Muscle layer of colon (tissue), 2 donors: Measurements from ENCODE around the gene PIK3C2B.
A peak's percentile ranks its signal among the peaks of the same experiment; 100 is the strongest.

Experiments used
- H3K27ac ChIP-seq: one replicate; pipeline ENCODE4 v1.7.0; 2013; ENCODE audit warnings: low read depth, mild to moderate bottlenecking, low read length, moderate library complexity
- H3K27me3 ChIP-seq, 2 donors: one replicate each; pipeline ENCODE4 v1.7.0; 2013; ENCODE audit warnings: low read length in 2 of 2, mild to moderate bottlenecking in 2 of 2; ENCODE audit not compliant: insufficient read depth in 2 of 2, control insufficient read depth in 1 of 2
- H3K36me3 ChIP-seq: one replicate; pipeline ENCODE4 v1.7.0; 2013; ENCODE audit warnings: mild to moderate bottlenecking, low read length; ENCODE audit not compliant: insufficient read depth
- H3K4me1 ChIP-seq: one replicate; pipeline ENCODE4 v1.7.0; 2013; ENCODE audit warnings: mild to moderate bottlenecking, low read length; ENCODE audit not compliant: insufficient read depth
- H3K4me3 ChIP-seq, 2 donors: one replicate each; pipeline ENCODE4 v1.7.0; 2013; ENCODE audit warnings: low read length in 2 of 2, low read depth in 1 of 2, mild to moderate bottlenecking in 1 of 2, moderate library complexity in 1 of 2
- H3K9ac ChIP-seq: one replicate; pipeline ENCODE4 v1.7.0; 2013; ENCODE audit warnings: low read length
- H3K9me3 ChIP-seq: one replicate; pipeline ENCODE4 v1.7.0; 2013; ENCODE audit warnings: mild to moderate bottlenecking, low read length
- donor health status: abdominal sarcoma.
- donor health status: Adenocarcinoma of cecum.

PIK3C2B gene

GRCh38 chr1:204455063-204455830 lies 39.4 kb downstream of the PIK3C2B start:
- H3K27me3 ChIP-seq, result no peaks in the 10 kb centered on the region
- H3K36me3 ChIP-seq, result peaks cover 72% of the 10 kb centered on the region
- peaks cover 15% of the 10 kb centered on the region for H3K4me1 ChIP-seq
- no peak overlapping the region for H3K27ac ChIP-seq
- no peak overlapping the region for H3K4me3 ChIP-seq
- no peak overlapping the region for H3K9ac ChIP-seq
- no peaks in the 10 kb centered on the region for H3K9me3 ChIP-seq

GRCh38 chr1:204454476-204454875 lies 40.1 kb downstream of the PIK3C2B start:
- Histone ChIP-seq H3K27me3 (no peaks in the 10 kb centered on the region), H3K4me3 (no peak overlapping the region), H3K9me3 (no peaks in the 10 kb centered on the region), H3K36me3 (peaks cover 71% of the 10 kb centered on the region), H3K27ac (no peak overlapping the region), H3K4me1 (peaks cover 15% of the 10 kb centered on the region), H3K9ac (no peak overlapping the region)

DNA sequence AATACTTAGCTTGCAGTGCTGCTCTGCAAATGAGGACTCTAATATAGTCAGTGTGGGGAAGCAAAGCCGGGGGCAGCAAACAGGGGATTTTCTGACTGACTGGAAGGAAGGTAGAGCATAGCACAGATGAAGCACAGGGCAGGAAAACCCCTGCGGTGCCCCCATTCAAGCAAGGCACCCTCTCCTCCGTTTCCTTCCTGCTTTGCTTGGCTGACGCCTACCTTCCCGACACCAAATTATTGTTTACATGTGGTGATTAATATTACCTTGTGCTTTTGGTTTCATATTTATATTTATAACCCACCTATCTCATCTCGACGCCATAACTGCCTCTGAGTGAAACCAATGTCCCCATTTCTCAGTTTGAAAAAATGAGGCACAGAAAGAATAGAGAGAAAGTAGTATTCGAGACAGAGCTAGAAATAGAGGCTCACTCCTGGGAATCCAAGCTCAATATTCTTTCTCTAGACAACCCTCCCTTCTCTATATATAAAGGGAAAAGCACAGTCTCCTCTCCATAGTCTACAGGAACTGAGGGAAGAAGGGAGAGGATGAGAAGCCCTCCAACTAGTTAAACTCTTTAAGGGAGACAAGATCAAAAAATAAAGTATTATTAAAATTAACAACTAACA lies 41.3 kb downstream of the PIK3C2B start:
- Histone ChIP-seq H3K4me3 (no peak overlapping the region), H3K4me1 (peaks cover 15% of the 10 kb centered on the region), H3K36me3 (peaks cover 67% of the 10 kb centered on the region), H3K9ac (no peak overlapping the region), H3K27ac (no peak overlapping the region), H3K9me3 (no peaks in the 10 kb centered on the region), H3K27me3 (no peaks in the 10 kb centered on the region)

DNA sequence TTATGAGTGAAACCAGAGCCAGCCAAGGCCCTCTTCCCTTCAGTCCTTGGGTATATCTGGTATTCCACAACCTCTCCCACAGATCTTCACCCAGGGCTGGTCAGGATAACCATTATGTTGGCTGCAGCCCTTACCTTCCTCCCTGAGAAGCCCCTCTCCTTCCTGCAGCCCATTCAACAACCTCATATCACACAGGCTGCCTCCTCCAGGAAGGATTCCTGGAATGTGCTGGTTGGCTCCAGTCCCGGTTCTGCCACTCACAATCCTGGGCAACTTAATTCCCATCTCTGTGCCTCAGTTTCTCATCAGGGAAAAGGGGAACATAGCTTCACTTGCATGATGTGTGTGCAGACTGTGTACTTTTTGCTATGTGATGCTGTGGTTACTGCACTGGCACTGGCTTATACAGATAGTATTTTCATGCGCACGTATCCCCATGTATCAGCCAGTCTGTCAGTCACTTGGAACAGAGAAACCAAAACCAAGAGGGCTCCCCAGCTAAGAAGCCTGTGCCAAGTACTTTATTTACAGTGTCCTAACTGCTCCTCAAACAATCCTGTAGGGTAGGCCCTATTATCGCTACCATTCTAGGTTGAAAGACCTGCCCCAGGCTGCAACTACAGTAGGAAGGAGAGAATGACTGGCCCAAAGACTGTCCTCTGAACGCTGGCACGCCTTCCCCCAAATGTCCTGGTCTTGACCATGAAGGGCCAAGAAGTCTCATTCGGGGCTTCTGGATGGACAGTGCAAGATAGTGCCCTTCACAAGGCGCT lies 43.1 kb downstream of the PIK3C2B start:
- Histone ChIP-seq H3K4me1 (peaks cover 10% of the 10 kb centered on the region), H3K4me3 (no peak overlapping the region), H3K27me3 (no peaks in the 10 kb centered on the region), H3K9ac (no peak overlapping the region), H3K36me3 (peaks cover 66% of the 10 kb centered on the region), H3K27ac (peak overlapping the region; percentile 12), H3K9me3 (no peaks in the 10 kb centered on the region)

DNA sequence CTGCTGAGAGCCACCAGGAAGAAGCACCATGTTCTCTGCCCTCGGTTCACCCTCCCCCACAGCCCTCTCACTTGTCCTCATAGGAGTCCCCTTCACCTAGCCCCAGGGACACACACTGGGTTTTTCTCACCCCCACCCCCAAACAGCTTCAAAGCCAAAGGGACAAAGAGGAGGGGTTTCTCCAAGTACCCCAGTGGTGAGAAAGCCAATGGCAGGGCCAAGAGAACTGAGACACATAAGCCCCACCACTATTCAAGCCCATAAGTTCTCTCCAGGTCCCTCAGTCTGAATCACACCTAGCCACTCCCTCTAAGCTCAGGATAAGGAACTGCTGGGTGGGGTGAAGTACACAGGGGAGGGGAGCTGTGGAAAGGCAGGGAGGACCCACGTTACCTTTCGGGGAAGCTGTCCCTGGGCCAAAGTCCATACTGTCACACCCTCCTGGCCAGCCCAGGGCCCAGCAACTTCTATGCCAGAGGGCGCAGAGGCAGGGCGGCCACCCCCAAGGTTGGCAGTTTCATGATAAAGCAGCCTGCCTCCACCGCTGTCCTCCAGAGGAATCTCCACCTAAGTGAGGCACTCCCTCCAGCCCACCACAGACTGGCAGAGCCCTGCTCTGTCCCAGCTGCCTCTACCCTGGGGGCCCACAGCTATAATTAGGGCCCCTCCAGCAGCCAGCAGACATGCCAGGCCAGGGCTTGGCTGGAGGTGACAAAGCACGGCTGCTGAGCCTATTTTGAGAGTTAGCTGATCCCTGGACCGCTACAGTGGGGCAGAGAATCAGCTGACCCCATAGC lies 43.9 kb downstream of the PIK3C2B start:
- Histone ChIP-seq H3K36me3 (peaks cover 65% of the 10 kb centered on the region), H3K27ac (peak overlapping the region; percentile 12), H3K4me3 (no peak overlapping the region), H3K4me1 (peaks cover 16% of the 10 kb centered on the region), H3K9ac (no peak overlapping the region), H3K27me3 (no peaks in the 10 kb centered on the region), H3K9me3 (no peaks in the 10 kb centered on the region)

GRCh38 chr1:204449678-204450280 lies 44.8 kb downstream of the PIK3C2B start:
- Histone ChIP-seq H3K36me3 (peaks cover 67% of the 10 kb centered on the region), H3K27me3 (no peaks in the 10 kb centered on the region), H3K4me1 (peaks cover 16% of the 10 kb centered on the region), H3K4me3 (no peak overlapping the region), H3K9me3 (no peaks in the 10 kb centered on the region), H3K9ac (no peak overlapping the region), H3K27ac (no peak overlapping the region)

GRCh38 chr1:204448991-204449677 lies 45.5 kb downstream of the PIK3C2B start:
- Histone ChIP-seq H3K9me3 (no peaks in the 10 kb centered on the region), H3K27ac (no peak overlapping the region), H3K4me1 (peaks cover 16% of the 10 kb centered on the region), H3K27me3 (no peaks in the 10 kb centered on the region), H3K4me3 (no peak overlapping the region), H3K36me3 (peaks cover 69% of the 10 kb centered on the region), H3K9ac (no peak overlapping the region)

GRCh38 chr1:204448344-204448964 lies 46.2 kb downstream of the PIK3C2B start:
- Histone ChIP-seq H3K4me1 (peaks cover 16% of the 10 kb centered on the region), H3K36me3 (peaks cover 75% of the 10 kb centered on the region), H3K4me3 (no peak overlapping the region), H3K27ac (no peak overlapping the region), H3K9me3 (no peaks in the 10 kb centered on the region), H3K9ac (no peak overlapping the region), H3K27me3 (no peaks in the 10 kb centered on the region)

DNA sequence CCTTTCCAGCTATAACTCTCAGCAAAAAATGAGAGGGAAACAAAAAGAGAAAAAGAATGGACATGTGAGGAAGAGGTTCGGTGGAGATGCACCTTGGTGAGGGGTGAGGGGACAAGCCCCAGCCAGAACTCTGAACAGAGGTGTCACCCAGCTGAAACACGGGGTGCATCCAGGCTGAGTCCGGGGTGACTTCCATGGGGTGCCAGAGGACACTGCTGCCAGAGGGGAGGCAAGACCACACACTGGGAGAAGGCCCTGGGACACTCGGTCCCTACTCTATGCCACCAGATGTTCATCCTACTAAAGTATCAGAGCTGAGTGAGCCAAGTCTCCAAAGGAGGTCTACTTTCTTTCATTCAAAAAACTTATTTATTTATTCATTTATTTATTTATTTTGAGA lies 46.9 kb downstream of the PIK3C2B start:
- no peak overlapping the region for H3K9ac ChIP-seq

DNA sequence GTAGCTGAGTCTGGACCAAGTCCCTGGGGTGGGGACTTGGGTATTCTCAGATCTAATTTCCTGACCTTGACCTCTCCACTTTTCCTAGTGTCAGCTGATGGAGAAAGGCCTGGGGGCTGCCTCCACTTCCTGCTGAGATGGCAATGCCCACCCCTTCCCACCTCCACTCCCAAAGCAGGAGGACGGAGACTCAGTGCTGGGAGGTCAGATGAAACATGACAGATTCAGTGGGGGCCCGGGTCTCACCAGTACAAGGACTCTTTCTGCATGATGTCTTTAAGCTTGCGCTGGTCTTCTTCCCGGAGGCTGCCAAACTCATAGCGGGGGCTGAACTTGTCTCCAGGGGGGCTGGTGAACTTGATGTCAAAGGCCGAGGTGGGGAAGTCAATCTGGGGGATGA lies 47.4 kb downstream of the PIK3C2B start:
- no peaks in the 10 kb centered on the region for H3K9me3 ChIP-seq
- H3K4me1 ChIP-seq, result peaks cover 16% of the 10 kb centered on the region
- no peak overlapping the region for H3K27ac ChIP-seq
- H3K4me3 ChIP-seq, result no peak overlapping the region
- no peak overlapping the region for H3K9ac ChIP-seq
- peaks cover 81% of the 10 kb centered on the region for H3K36me3 ChIP-seq
- no peaks in the 10 kb centered on the region for H3K27me3 ChIP-seq

More for the DNA sequence above, 46.9 kb downstream of the PIK3C2B start:
- Histone ChIP-seq H3K9me3 (no peaks in the 10 kb centered on the region), H3K27me3 (no peaks in the 10 kb centered on the region), H3K36me3 (peaks cover 76% of the 10 kb centered on the region), H3K4me1 (peaks cover 16% of the 10 kb centered on the region), H3K4me3 (no peak overlapping the region), H3K27ac (no peak overlapping the region)
